GM20431 (cell line): ENCODE measurements around the gene CXXC5.

Experiments
- in situ Hi-C: fragments of 300-500 bp; cut with MseI, MboI; formaldehyde crosslinking; loops from one replicate; pipeline ENCODE4 v1.15.0; 2020; ENCODE audit warnings: low sequenced_read_pairs; ENCODE audit not compliant: unreplicated experiment

CXXC5 gene

DNA sequence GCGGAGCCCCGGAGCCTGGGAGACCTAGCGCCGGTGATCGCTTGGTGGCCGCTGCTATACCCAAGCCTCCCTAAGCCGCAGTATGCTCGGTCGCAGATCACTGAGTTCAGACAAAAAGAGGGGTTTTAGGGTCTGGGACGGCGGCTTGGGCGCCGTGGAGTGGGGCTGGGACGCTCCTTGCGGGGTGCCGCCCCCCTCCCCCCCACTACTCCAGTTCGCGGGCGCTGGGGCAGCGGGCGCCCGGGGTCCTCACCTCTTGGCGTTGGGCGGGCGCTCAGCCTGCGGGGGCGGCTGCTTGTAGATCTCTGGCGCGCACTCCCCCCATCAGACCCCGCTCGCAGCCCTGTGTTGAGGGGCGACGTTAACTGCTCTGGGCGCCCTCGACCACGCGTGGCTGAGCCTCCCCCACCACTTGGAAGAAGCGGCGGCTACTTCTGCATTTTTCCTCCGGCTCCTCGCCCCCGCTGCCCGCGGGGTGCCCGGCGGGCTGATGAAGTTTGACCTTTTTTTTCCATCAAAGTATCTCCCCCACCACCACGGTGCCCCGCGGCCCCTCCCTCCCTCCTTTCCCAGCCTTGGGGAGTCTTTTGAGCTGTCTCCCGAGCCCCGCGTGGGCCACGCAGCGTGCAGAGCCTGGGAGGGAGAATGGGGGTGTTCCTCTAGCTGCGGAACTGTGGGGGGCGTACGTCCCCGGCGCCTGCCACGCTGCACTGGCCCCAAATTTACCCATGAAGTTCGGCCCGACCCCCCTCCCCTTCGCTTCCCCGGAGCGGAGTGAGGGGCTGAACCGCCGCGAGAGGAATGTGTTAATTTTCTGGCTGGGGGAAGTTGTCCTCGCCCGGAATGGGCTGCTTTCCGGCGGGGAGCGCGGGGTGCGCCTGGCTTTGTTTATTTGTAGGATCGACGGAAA is 1.2 kb downstream of the CXXC5 start:
- in situ Hi-C loops = no loop called here

DNA sequence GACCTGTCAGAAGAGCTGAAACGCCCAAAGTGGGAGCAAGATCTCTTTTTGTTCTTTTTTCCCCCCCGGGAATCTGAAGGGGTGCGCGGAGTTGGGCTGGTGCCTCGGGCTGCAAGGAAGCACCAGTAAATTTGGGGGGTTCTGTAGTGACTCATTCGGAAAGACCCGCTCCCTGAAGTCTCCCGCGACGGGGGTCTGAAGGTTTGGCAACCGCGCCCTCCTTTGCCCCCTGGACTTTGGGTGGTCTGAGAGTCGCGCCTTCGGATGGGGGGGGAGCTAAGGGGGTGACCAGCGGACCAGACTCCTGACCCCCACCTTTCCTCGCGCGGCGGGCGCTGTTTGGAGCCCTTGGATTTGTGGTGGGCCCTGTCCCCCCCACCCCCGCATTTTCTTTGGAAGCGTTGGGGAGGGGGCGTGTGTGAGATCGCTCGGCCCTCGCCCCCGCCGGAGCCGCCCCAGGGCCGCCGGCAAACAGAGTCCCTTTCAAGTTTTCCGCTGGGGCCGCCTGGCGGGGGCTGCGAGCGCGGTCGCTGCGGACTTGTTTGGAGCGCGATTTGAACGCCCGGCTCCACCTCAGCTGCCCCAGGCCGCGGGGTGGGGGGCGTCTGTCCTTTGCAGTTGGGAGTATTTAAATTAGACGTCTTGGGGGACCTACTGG is 2.0 kb downstream of the CXXC5 start:
- in situ Hi-C loops = no loop called here

DNA sequence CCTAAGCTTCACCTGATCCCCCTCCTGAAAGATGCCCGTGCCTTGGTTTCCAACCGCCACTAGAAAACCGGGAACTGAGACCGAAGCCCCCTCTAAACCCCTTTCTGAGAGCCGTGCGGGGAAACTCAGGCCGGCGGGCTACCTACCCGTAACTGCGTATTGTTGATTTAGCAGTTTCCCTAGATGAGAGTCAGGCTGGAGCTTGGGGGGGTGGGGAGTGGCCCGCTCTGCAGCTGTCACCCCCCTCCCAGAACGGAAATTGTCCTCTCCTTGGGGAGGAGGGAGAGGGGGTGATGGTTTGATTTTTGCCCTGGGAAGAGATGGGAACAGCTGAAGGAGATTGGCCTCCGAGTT is 2.5 kb downstream of the CXXC5 start:
- in situ Hi-C loops = no loop called here

DNA sequence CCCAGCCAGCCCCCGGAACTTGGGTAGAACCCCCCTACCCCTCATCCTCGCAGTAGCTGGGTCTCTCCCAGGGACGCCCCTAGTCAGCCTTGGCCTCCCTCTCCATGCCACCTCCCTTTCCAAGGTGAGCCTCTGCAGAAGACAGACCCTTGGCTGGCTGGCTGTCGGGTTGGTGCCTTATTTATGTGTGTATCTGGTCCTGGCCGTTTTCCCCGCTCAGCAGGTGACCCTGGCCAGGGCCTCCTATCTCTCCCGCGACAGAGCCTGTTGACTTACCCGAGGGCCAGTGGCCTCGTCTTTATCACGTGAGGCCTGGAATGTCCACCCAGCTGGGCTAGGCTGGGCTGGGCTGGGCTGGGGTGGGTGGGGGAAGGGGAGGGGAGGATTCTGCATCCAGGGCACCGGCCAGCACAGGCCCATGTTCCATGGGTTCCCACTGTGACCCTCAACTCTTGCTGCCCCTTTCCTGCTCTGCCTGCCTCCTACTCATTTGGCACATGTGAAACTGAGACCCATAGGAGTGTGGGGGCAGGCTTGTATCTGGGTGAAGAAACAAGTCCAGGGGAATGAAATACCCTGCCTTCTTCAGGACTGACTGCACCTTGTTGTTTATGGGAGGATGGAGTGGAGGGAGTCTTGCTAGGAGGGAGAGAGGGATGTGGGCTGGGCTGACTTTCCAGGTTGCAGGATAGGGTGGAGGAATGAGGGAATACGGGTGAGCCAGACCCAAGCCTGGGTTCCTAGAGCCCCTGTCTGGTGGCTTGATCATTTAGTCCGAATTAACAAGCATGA is 3.1 kb downstream of the CXXC5 start:
- in situ Hi-C loops = no loop called here

DNA sequence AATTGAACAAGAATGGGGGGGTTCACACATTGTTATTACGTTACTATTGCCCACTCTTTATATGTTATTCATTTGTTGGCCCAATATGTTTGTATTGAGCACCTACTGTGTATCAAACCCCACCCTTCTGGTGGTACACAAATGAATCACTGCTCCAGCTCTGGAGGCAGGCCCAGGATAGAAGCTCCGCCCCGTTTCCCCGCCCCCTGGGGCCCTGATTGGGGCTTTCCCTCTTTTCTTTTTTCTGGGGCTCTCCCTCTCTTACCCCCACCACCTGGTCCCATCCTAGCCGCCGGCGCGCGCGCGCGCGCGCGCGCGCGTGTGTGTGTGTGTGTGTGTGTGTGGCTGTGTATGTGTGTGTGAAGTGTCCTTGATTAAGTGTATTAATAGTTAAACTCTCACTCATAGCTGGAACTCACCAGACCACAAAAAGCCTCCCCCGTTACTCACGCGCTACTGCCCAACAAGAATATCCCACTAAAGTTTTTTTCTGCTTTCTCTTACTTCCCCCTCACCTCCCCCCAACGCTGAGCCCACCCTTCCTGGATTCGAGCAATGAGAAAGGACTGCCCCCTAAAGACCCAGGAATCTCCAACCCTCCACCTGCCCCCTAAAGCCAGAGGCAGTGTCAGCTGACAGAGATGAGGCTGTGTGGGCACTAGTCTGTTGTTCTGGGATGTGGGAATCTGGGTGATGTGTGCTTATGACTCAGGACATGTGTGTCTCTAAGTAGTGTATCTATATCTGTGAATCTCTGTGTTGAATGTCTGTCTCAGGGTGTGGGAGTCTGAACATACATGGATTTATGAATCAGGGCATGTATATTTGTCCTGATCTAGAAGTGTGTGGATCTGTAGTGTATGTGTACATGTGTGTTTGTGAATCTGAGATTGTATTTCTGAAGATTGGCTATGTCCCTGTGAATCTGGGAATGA is 4.0 kb downstream of the CXXC5 start:
- in situ Hi-C loops = no loop called here

DNA sequence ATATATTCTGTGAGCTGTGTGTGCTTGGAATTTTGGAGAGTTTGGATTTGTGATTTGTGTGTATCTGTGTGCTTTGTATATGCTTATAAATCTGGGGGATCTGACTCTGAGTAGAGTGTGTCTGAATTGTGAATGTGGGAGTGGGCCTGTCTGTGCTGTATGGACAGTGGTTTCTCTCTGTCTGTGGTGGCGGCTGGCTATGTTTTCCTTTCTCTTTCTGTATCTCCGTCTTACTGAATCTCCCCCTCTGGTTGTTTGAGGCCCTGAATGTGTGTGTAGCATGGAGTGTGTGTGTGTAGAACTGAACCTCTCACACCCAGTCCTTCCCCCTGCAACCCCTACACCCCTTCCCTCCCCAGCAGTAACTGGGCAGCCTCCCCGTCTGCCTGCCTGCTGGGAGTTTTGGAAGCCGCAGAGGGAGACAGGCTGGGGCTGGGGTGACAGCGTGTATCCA is 4.7 kb downstream of the CXXC5 start:
- in situ Hi-C loops = no loop called here

DNA sequence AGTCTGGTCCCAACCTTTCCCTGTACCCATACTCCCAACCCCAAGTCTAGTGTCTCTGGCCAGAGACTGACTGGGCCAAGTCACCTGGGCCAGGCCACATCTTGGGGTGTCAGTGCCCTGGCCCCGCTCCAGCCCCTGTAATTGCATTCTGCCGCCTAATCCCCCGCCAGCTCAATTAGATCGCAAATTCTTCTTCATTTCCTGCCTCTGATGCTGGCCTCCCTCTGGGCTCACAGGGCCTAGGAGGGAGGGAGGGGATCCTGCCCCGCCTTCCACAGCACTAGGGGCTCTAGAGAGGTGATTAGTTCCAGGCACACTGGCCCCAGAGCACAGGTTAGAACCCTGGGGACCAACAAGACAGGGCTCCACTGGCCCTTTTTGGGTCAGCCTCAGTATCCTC is 5.5 kb downstream of the CXXC5 start:
- in situ Hi-C loops = no loop called here

DNA sequence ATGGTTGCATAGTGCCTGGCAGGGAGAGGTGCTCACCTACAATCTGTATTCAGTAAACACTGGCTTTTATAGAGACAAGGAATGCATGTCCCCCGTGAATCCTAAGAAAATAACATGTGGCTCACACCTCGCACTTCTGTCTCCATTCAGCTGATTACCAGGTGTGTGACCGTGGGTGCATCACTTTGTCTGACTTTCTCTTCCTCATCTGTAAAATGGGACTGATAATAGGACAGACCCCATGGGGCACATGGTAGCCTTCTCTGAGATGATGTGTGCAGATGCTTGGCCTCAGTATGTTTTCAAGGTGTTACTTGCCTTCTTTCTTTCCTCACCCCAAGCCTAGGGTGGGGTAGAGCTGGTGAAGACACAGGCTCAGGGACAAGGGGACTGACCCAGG is 6.3 kb downstream of the CXXC5 start:
- in situ Hi-C loops = no loop called here

DNA sequence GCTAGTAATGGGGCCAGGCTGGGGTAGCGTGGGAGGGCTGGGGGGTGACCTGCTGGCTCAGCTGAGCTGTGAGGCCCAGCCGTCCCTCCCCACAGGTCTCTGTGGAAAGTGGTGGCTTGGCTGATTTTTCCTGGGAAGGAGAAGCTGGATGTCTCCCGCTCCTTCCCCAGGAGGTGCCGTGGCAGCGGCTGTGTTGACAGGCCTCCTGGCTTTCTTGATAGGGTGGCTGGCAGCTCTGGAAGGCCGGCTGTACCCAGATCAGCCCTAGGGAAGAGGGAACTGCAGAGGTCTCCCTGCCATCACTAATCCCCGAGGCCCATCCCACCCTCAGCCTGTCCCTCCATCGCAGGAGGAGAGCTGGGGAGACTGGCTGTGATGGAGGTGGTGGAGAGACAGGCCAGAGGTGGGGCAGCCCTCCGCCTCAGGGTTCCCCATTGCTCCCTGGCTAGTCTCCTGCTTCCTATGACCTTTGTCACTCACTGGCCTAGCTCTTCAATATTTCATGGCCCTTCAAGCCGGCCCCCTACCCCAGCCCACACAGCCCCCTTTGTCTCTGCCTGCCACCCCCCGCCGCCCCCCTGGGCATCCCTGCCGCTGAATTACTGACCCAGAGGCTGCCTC is 6.8 kb downstream of the CXXC5 start:
- in situ Hi-C loops = no loop called here

DNA sequence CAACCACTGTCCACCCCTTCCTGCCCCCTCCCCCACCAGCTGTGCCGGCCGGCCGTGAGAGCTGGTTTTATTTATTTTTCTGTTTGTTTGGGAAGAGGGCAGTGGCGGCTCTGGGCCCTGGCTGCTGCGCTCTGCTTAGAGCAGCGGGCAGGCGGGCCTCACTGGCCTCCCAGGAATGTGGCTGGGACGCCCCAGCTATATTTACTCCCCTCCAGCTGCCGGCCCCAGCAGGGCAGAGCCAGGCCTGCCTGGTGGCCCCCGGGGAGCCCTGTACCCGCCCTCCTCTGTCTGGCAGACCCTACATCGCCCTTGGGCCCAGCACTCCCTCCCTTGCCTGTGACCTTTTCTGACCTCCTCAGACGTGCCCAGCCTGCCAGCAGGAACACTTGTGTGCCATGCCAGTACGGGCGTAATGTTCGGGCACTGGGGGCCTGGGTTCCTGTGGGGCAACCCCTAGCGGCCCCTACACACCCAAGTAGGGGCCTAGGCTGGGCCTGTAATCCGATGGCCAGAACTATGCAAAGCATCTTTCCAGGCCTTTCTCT is 7.7 kb downstream of the CXXC5 start:
- in situ Hi-C loops = no loop called here

DNA sequence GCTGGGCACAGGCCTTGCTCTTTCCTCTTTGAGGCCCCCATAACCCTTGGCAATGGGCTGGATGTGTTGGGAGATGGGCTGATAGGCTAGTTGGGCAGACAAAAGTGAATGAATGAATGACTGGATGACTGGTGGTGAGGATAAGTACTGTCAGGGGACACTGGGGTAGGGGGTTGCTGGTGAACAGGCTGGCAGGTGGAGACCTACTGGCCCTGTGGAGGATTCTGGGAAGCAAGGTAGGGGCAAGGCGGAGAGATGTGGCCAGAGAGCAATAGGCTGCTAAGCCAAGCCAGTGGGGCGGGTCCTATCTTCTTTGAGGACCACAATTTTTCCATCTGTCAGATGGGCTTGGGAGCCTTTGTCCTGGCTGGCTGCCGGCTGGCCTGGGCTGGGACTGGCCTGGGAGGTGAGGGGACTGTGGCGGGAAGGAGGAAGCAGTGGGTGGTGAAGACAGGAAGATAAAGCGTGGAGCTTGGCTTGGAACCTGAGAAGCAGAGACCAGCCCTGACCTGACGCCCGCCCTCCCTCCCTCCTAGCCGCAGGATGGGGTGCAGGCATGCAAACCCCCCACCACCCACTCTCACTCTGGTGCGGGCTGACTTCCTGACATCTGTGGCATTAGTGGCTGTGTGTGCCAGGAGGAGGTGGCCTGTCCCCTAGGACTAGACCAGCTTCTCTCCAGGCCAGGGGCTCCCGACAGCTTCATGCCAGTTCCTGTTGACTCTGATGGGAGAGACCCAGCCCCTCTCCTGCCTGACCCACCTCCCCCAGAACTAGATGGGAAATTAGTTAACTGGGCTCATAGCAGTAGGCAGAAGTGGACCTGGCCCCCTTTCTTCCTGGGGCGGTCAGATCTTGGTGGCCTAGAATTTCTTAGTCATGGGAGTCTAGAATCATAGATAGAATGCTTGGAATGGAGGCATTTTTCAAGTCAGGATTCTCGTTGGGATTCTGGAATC is 9.5 kb downstream of the CXXC5 start:
- in situ Hi-C loops = no loop called here

DNA sequence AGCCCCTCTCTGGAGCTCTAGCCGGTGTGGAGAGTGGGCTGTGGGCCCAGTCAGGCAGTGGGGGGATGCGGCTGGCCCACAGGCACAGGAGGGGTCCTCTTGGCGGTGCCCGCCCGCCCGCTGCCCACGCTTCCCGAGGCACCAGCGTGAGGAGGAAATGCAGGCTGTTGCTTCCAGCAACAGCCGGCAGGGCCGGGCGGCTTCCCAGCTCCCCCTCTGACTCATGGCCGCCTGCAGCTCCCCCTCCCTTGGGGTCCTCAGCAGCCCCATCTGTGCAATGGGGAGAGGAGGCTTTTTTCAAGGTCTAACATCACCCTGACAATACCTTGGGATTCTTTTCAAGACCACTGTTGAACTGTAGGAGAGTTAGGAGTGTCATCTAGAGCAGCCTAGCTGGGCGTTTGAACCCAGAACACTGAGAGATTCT is 10.4 kb downstream of the CXXC5 start:
- in situ Hi-C loops = no loop called here

DNA sequence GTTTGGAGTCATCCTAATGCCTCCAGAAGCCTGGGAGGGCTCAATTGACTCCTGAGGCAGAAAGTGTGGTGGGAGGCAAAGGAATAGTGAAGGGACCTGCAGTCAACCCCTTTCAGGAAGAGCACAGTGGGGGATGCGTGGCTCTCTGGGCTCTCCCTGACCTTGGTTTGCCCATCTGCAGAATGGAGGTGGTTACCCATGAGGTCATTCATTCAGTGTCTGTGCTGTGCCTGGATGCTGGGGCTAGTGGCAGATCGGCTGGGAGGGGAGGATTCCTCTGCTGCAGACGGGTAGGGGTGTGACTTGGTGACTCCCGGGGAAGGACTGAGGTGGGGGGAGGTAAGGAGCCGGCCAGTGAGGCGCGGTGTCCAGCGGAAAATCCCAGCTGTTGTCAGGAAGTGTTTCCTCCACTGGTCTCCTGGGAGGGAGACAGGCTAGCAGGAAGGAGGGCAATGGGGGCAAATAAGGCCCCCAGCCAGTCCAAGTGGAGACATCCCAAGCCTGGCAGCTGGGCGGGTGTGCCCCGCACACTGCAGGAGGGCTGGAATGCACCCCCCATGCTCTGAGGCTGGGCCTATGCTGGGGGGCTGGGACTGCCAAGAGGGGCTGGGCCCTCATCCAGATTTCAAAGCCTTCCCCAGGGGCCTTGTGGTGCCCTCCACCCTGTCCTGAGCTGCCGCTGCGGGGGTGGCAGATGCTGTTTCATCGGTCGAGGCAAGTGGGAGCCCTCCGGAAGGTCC is 10.9 kb downstream of the CXXC5 start:
- in situ Hi-C loops = no loop called here

DNA sequence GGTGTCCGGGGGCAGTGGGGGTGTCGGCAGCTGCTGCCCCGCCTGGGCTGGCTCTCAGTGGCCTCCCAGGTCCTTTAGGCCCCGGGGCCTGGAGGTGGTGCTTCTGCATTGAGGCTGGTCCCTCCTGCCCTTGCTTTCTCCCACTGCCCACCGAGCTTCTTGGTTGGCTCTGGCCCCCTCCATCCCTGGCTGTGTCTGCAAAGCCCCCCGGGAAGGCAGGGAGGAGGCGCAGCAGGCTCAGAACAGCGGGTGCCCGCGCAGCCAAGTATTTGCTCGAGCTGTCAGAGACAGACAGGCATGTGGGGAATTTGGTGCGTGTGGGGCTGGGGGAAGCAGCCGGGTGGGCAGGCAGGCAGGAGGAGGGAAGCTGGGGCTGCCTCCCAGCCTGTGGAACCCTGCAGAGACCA is 11.5 kb downstream of the CXXC5 start:
- in situ Hi-C loops = no loop called here

DNA sequence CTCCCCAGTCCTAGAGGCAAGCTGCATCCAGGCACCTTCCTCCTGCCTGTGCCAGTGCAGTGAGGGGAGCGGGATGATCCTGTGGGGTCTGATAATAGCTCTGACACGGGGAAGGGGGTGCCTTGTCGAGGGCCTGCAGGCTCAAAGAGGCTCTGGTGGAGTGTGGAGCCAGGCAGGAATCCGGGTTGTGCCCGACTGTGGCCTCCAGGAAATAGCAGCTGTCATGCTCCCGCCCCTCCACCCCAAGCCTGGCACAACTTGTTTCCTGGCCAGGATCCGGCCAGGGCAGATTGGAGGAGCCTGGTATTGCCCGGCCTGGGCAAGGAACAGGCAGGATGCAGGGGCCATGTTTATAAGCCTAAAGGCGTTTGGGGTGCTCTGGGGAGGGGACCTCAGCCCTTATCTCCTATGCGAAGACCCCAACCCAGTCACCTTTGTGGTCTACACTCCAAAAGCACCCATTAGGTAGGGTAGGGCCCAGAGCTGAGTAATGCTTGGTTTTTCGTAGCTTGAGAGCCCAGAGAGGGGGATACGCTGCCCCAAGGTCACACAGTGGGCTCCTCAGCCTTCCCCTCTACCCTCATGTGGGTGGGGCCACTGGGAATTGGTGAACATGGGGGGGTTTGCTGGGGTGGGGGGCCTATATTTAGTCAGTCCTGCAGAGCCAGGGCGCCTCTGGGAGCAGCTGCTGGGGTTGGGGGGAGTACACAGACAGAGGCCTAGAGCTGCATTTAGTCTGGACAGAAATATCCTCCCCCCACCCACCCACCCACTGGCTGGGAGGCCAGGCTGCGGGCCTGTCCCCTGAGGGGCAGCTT is 12.2 kb downstream of the CXXC5 start:
- in situ Hi-C loops = no loop called here
